ENCODE measurements around the gene GCNT1.
"Not testable (repeated sequence)": the region's sequence is repeated elsewhere in the genome, so short reads cannot be mapped to it uniquely, and the experiment has no call there.

Gene GCNT1

DNA sequence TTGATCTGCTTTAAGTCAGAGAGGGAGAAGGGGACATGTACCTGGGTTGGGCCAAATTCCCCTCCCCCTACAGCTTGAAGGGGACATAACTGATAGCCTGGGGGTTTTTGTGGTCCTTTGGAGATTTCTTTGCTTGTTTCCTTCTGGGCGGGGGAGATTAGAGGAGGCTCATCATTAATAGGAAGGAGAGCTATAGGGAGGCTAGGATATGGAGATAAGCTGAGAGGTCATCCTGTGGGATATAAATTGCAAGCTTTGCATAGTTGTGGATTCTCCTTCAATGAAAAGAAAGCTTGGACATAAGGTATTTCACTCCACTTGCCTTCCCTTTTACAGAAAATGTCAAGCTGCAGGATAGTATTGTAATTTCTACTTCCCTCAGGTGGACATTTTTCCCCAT, 34.5 kb downstream of the GCNT1 start:
- DNase-seq = not testable (repeated sequence)

DNA sequence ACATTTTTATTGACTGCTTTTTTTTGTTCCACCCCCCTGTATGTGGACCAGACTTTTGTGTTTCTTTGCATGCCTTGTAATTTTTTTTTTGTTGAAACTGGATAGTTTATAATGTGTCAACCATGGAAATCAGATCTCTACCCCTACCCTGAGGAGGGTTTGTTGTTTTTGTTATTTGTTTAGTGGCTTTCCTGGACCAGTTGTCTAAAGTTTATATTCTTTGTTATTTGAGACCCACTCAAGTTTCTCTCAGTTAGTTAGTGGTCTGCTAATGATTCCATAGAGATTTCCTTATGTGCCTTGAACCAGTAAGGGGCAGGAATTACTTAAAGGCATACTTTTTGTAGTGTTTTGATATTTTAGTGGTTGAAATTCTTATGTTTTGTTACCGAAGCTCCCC, 41.1 kb downstream of the GCNT1 start:
- DNase-seq = no peak

GRCh38 chr9:76502746-76503145, 43.8 kb downstream of the GCNT1 start:
- peak in 3 of 4 experiments; percentile 19 to 51 (median 30) for DNase-seq

GRCh38 chr9:76510041-76510440, 51.1 kb downstream of the GCNT1 start:
- no peak for DNase-seq

DNA sequence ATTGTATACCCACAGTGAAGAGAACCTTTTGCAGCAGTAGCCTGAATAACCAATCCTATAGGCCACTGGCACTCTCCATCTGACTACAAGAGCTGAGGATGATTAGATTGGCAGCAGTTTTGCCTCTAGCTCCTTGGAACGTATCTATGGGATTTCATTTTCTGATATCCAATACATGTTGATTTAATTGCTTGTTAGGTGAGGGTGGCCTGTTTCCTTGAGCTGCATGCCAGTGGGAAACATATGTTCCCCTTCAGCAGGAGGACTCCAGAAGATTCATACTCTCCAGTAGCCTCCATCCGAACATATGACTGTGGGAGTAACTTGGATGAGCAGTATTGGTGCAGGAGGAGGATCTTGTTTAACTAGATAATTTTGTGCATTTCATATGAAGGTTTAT, 51.5 kb downstream of the GCNT1 start:
- no peak for DNase-seq

DNA sequence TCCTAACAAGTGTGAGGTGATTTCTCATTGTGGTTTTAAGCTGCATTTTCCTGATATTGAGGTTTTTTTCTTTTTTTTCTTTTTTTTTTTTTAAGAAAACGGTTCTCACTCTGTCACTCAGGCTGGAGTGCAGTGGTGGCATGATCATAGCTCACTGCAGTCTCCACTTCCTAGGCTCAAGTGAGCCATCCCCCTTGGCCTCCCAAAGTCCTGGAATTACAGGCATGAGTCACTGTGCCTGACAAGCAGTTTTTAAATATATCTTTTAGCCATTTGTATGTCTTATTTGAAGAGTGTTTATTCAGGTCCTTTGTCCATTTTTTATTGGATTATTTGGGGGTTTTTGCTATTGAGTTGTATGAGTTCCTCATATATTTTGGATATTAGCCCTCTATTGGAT, 53.8 kb downstream of the GCNT1 start:
- peak; percentile 21 to 43 (median 39) for DNase-seq

DNA sequence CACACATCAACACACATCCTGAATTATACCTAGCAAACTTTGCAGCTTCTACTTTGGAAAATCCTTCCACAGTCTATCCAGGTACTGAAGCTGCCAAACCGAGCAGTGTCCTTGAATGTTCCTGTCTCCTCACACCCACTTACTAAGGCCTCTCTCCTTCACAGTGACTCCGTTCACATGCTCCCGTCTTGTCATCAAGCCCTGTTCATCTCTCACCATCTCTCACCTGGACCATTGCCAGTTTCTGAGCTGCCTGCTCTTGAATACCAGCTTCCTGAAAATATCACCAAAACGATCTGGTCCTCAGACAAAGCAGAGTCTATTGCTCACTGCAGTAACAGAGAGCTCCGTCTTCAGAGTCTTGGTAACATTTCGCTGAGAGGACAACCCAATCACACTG, 57.4 kb downstream of the GCNT1 start:
- peak; percentile 30 to 69 (median 46) for DNase-seq

DNA sequence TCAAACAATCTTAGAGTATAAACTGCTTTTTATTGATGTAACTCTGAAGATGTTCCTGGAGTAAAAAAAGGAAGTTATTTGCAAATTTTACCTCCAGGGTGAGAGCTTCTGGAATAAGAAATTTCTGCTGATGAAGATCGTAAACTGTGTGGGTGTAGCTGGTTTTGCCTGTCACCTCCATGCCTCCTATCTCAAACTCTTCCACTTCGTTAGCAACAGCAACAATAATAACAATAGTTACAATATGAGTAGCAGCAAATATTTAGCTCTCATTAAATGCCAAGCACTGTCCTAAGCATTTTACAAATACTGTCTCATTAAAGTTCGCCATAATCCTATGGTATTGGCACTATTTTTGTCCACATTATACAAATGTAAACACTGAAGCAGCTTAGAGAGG, 57.9 kb downstream of the GCNT1 start:
- peak in 1 of 4 experiments; percentile 16 for DNase-seq

- no peak for DNase-seq
Observed at GRCh38 chr9:76519075-76519835, 60.3 kb downstream of the GCNT1 start.

DNA sequence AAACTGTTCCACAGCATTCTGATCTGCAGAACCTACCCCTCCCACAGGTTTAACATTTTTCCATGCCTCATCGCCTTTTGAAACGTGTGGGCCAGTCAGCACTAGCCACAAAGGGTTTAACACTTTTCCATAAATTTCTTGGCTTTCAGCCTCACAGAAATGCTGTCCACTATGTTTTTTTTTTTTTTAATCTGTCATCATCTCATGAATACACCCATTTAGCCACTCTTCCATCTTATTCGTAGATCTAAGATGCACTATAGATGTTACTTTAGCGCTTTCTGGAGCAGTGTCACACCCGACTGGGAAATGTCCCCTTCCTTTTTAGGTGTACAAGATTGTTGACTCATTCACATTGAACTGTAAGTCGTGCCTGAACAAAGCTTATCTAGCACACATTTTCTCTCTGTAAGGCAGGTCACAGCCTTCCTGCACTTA, 62.3 kb downstream of the GCNT1 start:
- no peak for DNase-seq

GRCh38 chr9:76521906-76522305, 62.9 kb downstream of the GCNT1 start:
- DNase-seq = no peak

DNA sequence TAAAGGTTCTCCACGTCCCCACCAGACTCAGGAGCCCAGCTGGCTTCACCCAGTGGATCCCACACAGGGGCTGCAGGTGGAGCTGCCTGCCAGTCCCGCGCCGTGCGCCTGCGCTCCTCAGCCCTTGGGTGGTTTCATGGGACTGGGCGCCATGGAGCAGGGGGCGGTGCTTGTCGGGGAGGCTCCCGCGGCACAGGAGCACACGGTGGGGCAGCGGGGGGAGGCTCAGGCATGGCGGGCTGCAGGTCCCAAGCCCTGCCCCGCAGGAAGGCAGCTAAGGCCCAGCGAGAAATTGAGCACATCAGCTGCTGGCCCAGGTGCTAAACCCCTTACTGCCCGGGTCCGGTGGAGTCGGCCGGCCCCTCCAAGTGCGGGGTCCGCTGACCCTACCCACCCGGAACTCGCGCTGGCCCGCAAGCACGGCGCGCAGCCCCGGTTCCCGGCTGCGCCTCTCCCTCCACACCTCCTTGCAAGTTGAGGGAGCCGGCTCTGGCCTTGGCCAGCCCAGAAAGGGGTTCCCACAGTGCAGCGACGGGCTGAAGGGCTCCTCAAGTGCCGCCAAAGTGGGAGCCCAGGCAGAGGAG, 64.7 kb downstream of the GCNT1 start:
- DNase-seq = not testable (repeated sequence)

DNA sequence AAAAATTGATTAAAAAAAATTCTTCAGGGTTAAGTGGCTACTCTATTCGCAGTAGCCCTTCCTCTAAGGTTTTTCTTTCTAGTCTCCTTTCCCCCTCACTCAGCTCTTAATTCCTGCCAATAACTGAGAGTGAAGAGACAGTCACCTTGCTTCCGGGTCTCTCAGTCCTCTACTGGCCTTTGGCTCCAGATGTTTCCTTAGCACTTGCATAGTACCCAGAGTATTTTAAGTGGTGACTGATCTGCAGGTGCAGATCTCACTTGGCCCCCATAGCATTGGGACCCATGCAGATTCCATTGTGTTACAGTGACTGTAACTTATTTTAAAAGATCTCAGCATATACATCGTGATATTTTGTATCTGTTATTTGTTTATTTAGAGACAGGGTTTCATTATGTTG, 66.2 kb downstream of the GCNT1 start:
- no peak for DNase-seq

- no peak for DNase-seq
Observed at GRCh38 chr9:76526026-76526425, 67.0 kb downstream of the GCNT1 start.

DNA sequence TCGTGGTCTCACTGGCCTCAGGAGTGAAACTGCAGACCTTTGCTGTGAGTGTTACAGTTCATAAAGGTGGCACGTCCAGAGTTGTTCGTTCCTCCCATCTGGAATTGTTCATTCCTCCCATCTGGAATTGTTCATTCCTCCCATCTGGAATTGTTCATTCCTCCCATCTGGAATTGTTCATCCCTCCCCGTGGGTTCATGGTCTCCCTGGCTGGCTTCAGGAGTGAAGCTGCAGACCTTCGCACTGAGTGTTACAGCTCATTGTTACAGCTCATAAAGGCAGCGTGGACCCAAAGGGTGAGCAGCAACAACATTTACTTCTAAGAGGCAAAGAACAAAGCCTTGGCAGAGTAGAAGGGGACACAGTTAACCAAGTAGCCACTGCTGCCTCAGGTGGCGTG, 69.1 kb downstream of the GCNT1 start:
- DNase-seq = no peak

DNA sequence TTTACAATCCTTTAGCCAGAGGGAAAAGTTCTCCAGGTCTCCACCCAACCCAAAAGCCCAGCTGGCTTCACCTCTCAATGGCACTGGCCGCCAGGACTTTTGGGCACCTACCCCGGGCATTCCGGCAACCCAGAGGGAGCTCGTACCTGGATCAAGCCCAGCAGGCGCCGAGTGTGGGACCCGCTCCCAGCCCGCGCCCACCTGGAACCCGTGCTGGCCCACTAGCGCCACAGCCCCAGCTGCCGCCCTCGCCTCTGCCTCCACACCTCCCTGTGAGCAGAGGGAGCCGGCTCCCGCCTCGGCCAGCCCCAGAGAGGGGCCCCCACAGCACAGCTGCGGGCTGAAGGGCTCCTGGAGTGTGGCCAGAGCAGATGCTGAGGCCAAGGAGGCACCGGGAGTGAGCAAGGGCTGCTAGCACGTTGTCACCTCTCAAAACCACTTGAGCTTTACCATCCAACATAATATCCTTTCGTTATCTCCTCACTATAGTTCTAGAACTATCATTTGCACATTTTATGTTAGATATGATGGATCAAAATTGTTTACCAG, 69.7 kb downstream of the GCNT1 start:
- DNase-seq = no peak

- DNase-seq = peak; percentile 37 to 83 (median 72)
Observed at GRCh38 chr9:76529653-76530052, 70.7 kb downstream of the GCNT1 start.

DNA sequence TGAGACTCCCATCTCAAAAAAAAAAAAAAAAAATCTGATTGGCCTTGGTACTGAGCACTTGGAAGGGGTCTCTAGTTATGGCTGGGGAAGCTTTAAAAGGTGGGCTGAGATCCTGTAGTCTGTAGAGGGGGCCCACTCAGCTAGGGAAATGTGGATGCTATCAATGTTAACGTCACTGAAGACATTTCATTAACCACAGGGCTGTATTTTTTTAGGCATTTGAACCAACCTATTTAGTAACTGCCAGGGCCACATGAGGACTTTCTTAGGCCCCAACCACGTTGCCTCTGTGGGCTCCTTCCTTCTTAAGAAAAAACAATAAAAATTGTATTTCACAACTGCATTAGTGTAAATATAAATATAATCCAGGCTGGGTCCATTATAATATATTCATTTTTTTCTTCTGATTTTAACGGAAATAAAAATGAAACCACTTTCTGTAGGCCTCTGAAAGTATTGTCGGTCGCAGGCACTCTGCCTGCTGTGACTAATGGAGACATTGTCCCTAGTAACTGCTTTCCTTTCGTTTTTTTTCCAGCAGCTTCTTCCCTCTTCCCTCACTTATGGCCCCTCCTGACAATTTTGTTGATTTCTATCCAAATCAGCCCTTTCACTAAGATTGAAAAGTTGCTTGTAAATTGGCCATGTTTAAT, 71.6 kb downstream of the GCNT1 start:
- peak; percentile 24 to 59 (median 34) for DNase-seq

DNA sequence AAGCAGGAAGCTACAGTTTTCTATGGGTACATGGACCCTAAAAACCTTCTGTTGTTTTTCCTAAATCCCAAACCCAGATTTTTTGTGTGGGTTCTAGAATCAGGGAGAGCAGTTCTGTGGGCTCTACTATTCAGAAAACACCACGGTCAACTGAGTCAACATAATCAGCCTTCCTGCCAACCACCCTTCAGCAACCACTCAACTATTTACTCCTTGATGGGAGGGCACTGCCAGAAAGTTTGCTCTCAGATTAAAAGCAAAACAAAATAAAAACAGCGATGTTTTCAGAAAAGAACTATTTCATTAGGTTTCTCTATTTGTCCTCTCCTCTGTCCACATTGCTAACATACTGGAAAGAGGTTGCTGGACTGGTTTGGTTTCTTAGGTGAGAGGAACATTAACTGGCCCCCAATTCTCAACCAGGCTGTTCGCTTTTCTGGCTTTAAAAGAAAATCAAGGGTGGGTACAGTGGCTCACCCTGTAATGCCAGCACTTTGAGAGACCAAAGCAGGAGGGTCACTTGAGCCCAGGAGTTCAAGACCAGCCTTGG, 72.3 kb downstream of the GCNT1 start:
- no peak for DNase-seq

DNA sequence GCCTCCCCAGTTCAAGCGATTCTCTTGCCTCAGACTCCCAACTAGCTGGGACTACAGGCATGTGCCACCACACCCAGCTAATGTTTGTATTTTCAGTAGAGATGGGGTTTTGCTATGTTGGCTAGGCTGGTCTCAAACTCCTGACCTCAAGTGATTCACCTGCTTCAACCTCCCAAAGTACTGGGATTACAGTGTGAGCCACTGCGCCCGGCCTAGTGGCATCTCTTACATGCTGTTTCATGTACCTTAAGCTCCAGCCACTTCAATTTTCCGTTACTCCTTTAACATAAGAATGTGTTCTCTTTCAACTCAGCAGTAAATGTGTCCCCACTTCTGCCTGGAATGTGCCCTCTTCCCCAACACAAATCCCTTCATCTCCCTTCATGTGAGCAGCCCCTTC, 73.9 kb downstream of the GCNT1 start:
- not testable (repeated sequence) for DNase-seq

- DNase-seq = no peak
Observed at GRCh38 chr9:76534026-76534425, 75.0 kb downstream of the GCNT1 start.

GRCh38 chr9:76537150-76537646, 78.2 kb downstream of the GCNT1 start:
- DNase-seq = no peak

DNA sequence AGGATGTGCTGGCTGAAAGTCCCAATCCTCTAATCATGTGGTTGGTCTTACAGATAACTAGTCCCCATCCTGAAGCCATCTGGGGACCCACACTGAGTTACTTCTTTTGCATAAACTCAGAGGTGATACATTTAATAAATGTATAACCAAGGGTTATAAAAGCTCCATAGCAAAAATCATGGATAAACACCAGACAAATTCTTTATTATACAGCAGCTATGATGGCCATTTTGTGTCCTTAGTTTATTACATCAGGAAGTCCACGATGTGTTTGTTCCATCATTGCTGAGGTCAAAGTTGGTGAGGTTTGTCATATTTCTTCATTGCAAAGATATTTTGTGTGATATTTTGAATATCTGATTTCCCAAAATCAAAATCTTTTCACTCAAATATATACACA, 80.2 kb downstream of the GCNT1 start:
- no peak for DNase-seq

Data from suppressor macrophage (primary cell).